ENCODE measurements around the gene GIGYF2. TPM values are rescaled to one million over a fixed set of nuclear protein-coding genes. Genes with fewer than 3 reads are reported as not detected.

The GIGYF2 gene
- total RNA-seq, 1 experiment from 2014 or later, result 68.3 TPM

DNA sequence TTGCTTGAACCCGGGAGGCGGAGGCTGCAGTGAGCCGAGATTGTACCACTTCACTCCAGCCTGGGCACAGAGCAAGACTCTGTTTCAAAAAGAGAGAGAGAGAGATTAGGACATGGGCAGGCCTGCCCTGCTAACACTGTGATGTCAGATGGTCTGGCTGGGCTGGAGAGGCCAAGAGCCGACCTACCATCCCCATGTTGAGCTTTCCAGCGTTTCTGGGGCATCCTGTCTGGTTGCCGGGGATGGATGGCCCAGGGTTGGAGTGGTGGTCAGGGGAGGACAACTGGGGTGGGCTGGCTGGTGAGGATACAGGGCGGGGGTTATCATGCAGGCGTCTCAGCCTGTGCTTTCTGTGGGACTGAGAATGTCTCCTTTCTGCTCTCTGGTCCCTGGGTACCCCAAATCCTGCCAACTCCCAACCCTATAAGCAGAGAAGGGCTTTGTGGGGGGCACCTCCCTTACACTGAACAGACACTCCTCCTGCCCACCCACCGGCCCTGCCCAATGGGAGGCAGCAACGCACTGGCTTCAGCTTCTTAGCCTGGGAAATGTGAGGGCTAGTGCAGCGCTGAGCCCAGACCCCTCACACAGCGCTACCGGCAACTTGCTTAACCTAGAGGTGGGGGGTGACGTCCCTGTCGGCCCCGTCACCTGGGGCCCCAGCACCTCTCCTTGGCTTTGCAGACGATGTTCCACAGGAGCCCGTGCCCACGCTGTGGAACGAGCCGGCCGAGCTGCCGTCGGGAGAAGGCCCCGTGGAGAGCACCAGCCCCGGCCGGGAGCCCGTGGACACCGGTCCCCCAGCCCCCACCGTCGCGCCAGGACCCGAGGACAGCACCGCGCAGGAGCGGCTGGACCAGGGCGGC is 178.4 kb downstream of the GIGYF2 start:
- H3K27ac ChIP-seq (ENCODE audit: low read length), result peak overlapping the region; percentile 54; the same call in 1 of the 2 replicates
- in situ Hi-C loops (cut with HindIII; ENCODE audit: low pct_unique_long_range_greater_than_20kb, low sequenced_read_pairs), result no loop called here
- no peaks in the 10 kb centered on the region for H3K27me3 ChIP-seq (ENCODE audit: control insufficient read depth, insufficient read depth, low read length)
- H3K4me3 ChIP-seq (ENCODE audit: low read depth in 2 of 2, low read length in 2 of 2), result peak overlapping the region; percentile 51 to 67
- H3K36me3 ChIP-seq (ENCODE audit: control insufficient read depth, insufficient read depth, low read length), result no peaks in the 10 kb centered on the region
- H3K4me1 ChIP-seq (ENCODE audit: control insufficient read depth, insufficient read depth, low read length), result peaks cover 30% of the 10 kb centered on the region
- TF ChIP-seq TCF7L2 (IDR thresholded peaks at IDR 0.05; ENCODE audit: low read depth, low read length), result no peak
- TF ChIP-seq, protein P1, sequence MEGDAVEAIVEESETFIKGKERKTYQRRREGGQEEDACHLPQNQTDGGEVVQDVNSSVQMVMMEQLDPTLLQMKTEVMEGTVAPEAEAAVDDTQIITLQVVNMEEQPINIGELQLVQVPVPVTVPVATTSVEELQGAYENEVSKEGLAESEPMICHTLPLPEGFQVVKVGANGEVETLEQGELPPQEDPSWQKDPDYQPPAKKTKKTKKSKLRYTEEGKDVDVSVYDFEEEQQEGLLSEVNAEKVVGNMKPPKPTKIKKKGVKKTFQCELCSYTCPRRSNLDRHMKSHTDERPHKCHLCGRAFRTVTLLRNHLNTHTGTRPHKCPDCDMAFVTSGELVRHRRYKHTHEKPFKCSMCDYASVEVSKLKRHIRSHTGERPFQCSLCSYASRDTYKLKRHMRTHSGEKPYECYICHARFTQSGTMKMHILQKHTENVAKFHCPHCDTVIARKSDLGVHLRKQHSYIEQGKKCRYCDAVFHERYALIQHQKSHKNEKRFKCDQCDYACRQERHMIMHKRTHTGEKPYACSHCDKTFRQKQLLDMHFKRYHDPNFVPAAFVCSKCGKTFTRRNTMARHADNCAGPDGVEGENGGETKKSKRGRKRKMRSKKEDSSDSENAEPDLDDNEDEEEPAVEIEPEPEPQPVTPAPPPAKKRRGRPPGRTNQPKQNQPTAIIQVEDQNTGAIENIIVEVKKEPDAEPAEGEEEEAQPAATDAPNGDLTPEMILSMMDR (IDR thresholded peaks at IDR 0.05), result no peak
- TF ChIP-seq, protein P2, sequence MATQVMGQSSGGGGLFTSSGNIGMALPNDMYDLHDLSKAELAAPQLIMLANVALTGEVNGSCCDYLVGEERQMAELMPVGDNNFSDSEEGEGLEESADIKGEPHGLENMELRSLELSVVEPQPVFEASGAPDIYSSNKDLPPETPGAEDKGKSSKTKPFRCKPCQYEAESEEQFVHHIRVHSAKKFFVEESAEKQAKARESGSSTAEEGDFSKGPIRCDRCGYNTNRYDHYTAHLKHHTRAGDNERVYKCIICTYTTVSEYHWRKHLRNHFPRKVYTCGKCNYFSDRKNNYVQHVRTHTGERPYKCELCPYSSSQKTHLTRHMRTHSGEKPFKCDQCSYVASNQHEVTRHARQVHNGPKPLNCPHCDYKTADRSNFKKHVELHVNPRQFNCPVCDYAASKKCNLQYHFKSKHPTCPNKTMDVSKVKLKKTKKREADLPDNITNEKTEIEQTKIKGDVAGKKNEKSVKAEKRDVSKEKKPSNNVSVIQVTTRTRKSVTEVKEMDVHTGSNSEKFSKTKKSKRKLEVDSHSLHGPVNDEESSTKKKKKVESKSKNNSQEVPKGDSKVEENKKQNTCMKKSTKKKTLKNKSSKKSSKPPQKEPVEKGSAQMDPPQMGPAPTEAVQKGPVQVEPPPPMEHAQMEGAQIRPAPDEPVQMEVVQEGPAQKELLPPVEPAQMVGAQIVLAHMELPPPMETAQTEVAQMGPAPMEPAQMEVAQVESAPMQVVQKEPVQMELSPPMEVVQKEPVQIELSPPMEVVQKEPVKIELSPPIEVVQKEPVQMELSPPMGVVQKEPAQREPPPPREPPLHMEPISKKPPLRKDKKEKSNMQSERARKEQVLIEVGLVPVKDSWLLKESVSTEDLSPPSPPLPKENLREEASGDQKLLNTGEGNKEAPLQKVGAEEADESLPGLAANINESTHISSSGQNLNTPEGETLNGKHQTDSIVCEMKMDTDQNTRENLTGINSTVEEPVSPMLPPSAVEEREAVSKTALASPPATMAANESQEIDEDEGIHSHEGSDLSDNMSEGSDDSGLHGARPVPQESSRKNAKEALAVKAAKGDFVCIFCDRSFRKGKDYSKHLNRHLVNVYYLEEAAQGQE (IDR thresholded peaks at IDR 0.05; ENCODE audit: insufficient read depth in 1 of 2, low read depth in 2 of 2, low read length in 1 of 2), result no peak
- no peak for TF ChIP-seq POLR2AphosphoS5 (IDR thresholded peaks at IDR 0.05; ENCODE audit: low read depth, low read length)
- no peak for TF ChIP-seq SIN3A (IDR thresholded peaks at IDR 0.05; ENCODE audit: borderline replicate concordance, insufficient read depth, low read depth, low read length)
- no peaks in the 10 kb centered on the region for H3K9me3 ChIP-seq (ENCODE audit: control insufficient read depth, insufficient read depth, low read depth, low read length)
- BruUV-seq (replicated peaks), result no TSS peak
- peak; percentile 27 for ATAC-seq
- DNase-seq (ENCODE audit: low read depth, low spot score), result no peak
- ChIA-PET POLR2A (no interaction called here), CTCF (interaction anchor here (0.6 kb wide), 1 partner anchor 253 kb away, joined by 7 read pairs; no protein-coding TSS in a partner anchor)
- intact Hi-C loops (cut with micrococcal nuclease; ENCODE audit: unreplicated experiment), result no loop called here

DNA sequence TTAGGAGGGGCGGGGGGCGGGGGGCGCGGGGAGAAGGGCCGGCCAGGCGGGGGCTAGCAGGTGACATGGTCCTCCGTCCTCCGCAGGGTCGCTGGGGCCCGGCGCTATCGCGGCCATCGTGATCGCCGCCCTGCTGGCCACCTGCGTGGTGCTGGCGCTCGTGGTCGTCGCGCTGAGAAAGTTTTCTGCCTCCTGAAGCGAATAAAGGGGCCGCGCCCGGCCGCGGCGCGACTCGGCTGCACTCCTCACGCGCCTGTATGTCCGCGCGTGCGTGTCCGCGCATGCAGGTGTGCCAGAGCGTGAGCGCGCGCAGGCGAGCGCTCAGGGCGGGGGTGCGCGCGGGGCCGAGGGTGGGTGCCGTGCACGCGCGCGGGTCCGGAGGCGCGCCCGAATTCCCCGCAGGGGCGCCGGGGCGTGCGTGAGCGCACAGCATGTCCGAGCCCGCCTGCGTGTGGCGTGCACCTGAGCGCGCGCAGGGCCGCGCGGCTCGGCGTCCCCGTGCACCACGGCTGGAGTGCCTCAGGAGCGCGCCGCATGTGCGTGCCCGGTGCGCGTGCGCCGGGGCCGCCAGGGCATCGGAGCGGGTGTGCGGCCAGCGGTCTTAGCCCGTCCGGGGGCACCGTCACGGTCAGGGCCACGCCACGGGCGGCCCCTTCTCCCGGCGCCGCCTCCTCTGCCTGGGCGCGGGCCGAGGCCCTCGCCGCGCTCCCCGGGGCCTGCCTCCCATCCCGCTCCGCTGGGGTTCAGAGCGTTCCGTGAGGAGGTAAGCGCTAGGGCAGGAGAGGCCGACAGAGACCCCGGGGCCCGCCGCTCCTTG is 179.2 kb downstream of the GIGYF2 start:
- H3K36me3 ChIP-seq (ENCODE audit: control insufficient read depth, insufficient read depth, low read length), result no peaks in the 10 kb centered on the region
- TF ChIP-seq, protein P1 (IDR thresholded peaks at IDR 0.05), result no peak; the same call in 1 of the 2 replicates
- TF ChIP-seq SIN3A (IDR thresholded peaks at IDR 0.05; ENCODE audit: borderline replicate concordance, insufficient read depth, low read depth, low read length), result no peak
- TF ChIP-seq, protein P2 (IDR thresholded peaks at IDR 0.05; ENCODE audit: insufficient read depth in 1 of 2, low read depth in 2 of 2, low read length in 1 of 2), result no peak
- no peak for TF ChIP-seq TCF7L2 (IDR thresholded peaks at IDR 0.05; ENCODE audit: low read depth, low read length)
- TF ChIP-seq POLR2AphosphoS5 (IDR thresholded peaks at IDR 0.05; ENCODE audit: low read depth, low read length), result no peak
- BruUV-seq (replicated peaks), result no TSS peak
- H3K27me3 ChIP-seq (ENCODE audit: control insufficient read depth, insufficient read depth, low read length), result no peaks in the 10 kb centered on the region
- ChIA-PET POLR2A (no interaction called here), CTCF (no interaction called here)
- intact Hi-C loops (cut with micrococcal nuclease; ENCODE audit: unreplicated experiment), result no loop called here
- peak overlapping the region; percentile 51 to 67 for H3K4me3 ChIP-seq (ENCODE audit: low read depth in 2 of 2, low read length in 2 of 2)
- in situ Hi-C loops (cut with HindIII; ENCODE audit: low pct_unique_long_range_greater_than_20kb, low sequenced_read_pairs), result no loop called here
- peak overlapping the region; percentile 78 for H3K27ac ChIP-seq (ENCODE audit: low read length)
- no peak for DNase-seq (ENCODE audit: low read depth, low spot score)
- peak; percentile 81 for ATAC-seq
- no peaks in the 10 kb centered on the region for H3K9me3 ChIP-seq (ENCODE audit: control insufficient read depth, insufficient read depth, low read depth, low read length)
- peaks cover 30% of the 10 kb centered on the region for H3K4me1 ChIP-seq (ENCODE audit: control insufficient read depth, insufficient read depth, low read length)
